PC-9 (cell line): ENCODE data around the gene PLEKHA6. TPM values are rescaled to one million over a fixed set of nuclear protein-coding genes. Genes with fewer than 3 reads are reported as not detected.

ENCODE experiments used
- BruUV-seq: library from RNA; stranded (reverse); fragments of 400-500 nt; replicated peaks from 2 replicates; lab custom pipeline; 2021; lab: Mats Ljungman, UMichigan
- CTCF ChIA-PET: fragments of 300-600 bp; sonication (Branson Sonifier 250); formaldehyde crosslinking; loops from one replicate; lab custom pipeline; 2022; ENCODE audit warnings: antibody characterized with exemption; lab: Charles Lee
- POLR2A ChIA-PET: fragments of 300-600 bp; sonication (Branson Sonifier 250); formaldehyde crosslinking; loops from one replicate; lab custom pipeline; 2022; ENCODE audit warnings: antibody characterized with exemption; ENCODE audit not compliant: unreplicated experiment; lab: Charles Lee
- DNase-seq, 2 experiments: peaks; one replicate each; pipeline versions ENCODE4 v3.0.0 to v3.0.0-alpha.2; 2015 to 2022; ENCODE audit warnings: mixed read lengths in 1 of 2
- H2AFZ ChIP-seq: fragments of 200-600 bp; sonication (generic); 2 replicates; pipeline ENCODE4 v1.8.1; 2017; ENCODE audit warnings: antibody characterized with exemption
- H3F3A ChIP-seq: fragments of 200-600 bp; sonication (generic); 2 replicates; pipeline ENCODE4 v1.8.1; 2017; ENCODE audit warnings: antibody characterized with exemption, mild to moderate bottlenecking, low read depth; ENCODE audit not compliant: insufficient read depth
- H3K27ac ChIP-seq: fragments of 200-600 bp; sonication (generic); 2 replicates; pipeline ENCODE4 v1.6.1; 2016; ENCODE audit warnings: mixed run types
- H3K27me3 ChIP-seq: fragments of 200-600 bp; sonication (generic); 2 replicates; pipeline ENCODE4 v1.6.1; 2016; ENCODE audit warnings: low read depth, mixed run types; ENCODE audit not compliant: insufficient read depth
- H3K36me3 ChIP-seq: fragments of 200-600 bp; sonication (generic); 2 replicates; pipeline ENCODE4 v1.6.1; 2016; ENCODE audit warnings: low read depth, mixed run types
- H3K4me1 ChIP-seq: fragments of 200-600 bp; sonication (generic); replicated peaks from 2 replicates; pipeline ENCODE4 v1.6.1; 2016; ENCODE audit warnings: mixed run types; ENCODE audit not compliant: insufficient read depth
- H3K4me2 ChIP-seq: fragments of 200-600 bp; sonication (generic); 2 replicates; pipeline ENCODE4 v1.6.1; 2017; ENCODE audit warnings: mixed run types
- H3K4me3 ChIP-seq: fragments of 200-600 bp; sonication (generic); 2 replicates; pipeline ENCODE4 v1.6.1; 2016; ENCODE audit warnings: mixed run types
- H3K79me2 ChIP-seq: fragments of 200-600 bp; sonication (generic); 2 replicates; pipeline ENCODE4 v1.6.1; 2017; ENCODE audit warnings: low read depth, mixed run types
- H3K9me2 ChIP-seq: fragments of 200-600 bp; sonication (generic); 2 replicates; pipeline ENCODE4 v1.8.1; 2017; ENCODE audit warnings: mild to moderate bottlenecking; ENCODE audit not compliant: insufficient read depth
- H3K9me3 ChIP-seq: fragments of 200-600 bp; sonication (generic); 2 replicates; pipeline ENCODE4 v1.8.1; 2016; ENCODE audit warnings: low read depth; ENCODE audit not compliant: insufficient read depth
- H4K20me1 ChIP-seq: fragments of 200-600 bp; sonication (generic); 2 replicates; pipeline ENCODE4 v1.8.1; 2017; ENCODE audit not compliant: insufficient read depth
- CTCF ChIP-seq: fragments of 200-600 bp; sonication (generic); conservative IDR thresholded peaks from 2 replicates; pipeline ENCODE4 v1.6.1; 2017; ENCODE audit warnings: mixed run types, antibody characterized with exemption, mild to moderate bottlenecking, moderate library complexity
- EZH2 ChIP-seq: fragments of 200-600 bp; sonication (generic); IDR thresholded peaks from 2 replicates; pipeline ENCODE4 v1.8.0; 2017; ENCODE audit warnings: antibody characterized with exemption, low read depth
- intact Hi-C: fragments of 100-400 bp; cut with micrococcal nuclease; formaldehyde crosslinking; loops from one replicate; pipeline ENCODE4 v1.10.0; 2022; ENCODE audit not compliant: unreplicated experiment
- total RNA-seq: library from RNA; stranded (reverse); gene quantifications from 2 replicates; pipeline ENCODE4 v1.2.3, GENCODE V29; 2021

PLEKHA6 gene
- total RNA-seq, 1 experiment from 2014 or later, result 52.0 TPM

- peaks cover 86% of the 10 kb centered on the region for H3K79me2 ChIP-seq
- intact Hi-C loops, result loop anchor here (10.0 kb wide), 1 partner anchor 397 kb away; no protein-coding TSS in a partner anchor
- peak overlapping the region; percentile 61; the same call in 1 of the 2 replicates for H3K27ac ChIP-seq
- H3K4me2 ChIP-seq, result peak overlapping the region; percentile 94
- BruUV-seq, result no TSS peak
- H4K20me1 ChIP-seq, result peaks cover 74% of the 10 kb centered on the region
- no peak for TF ChIP-seq EZH2
- no peak for TF ChIP-seq CTCF
- H3K9me2 ChIP-seq, result no peaks in the 10 kb centered on the region
- H3K4me3 ChIP-seq, result peak overlapping the region; percentile 94
- H3F3A ChIP-seq, result peaks cover 49% of the 10 kb centered on the region; the same call in 1 of the 2 replicates
- H3K9me3 ChIP-seq, result no peaks in the 10 kb centered on the region
- POLR2A ChIA-PET, result interaction anchor here (0.5 to 1.0 kb wide), 4 partner anchors 10 to 88 kb away, joined by 3 to 5 read pairs (median 4); no protein-coding TSS in a partner anchor
- peaks cover 67% of the 10 kb centered on the region for H3K36me3 ChIP-seq
- CTCF ChIA-PET, result interaction anchor here (1.5 kb wide), 2 partner anchors 10 to 43 kb away, joined by 4 to 6 read pairs; no protein-coding TSS in a partner anchor
- H2AFZ ChIP-seq, result no peak overlapping the region
- no peaks in the 10 kb centered on the region for H3K27me3 ChIP-seq
- peak in 1 of 2 experiments; percentile 29 for DNase-seq
- H3K4me1 ChIP-seq, result peaks cover 27% of the 10 kb centered on the region
Observed at GRCh38 chr1:204408074-204408507, 48.4 kb upstream of the PLEKHA6 start.

GRCh38 chr1:204407295-204407971 is 47.7 kb upstream of the PLEKHA6 start:
- POLR2A ChIA-PET, result interaction anchor here (0.5 to 1.0 kb wide), 4 partner anchors 9 to 87 kb away, joined by 3 to 5 read pairs (median 4); no protein-coding TSS in a partner anchor
- peaks cover 74% of the 10 kb centered on the region for H4K20me1 ChIP-seq

More at GRCh38 chr1:204407295-204407971, 47.7 kb upstream of the PLEKHA6 start:
- Histone ChIP-seq H2AFZ (no peak overlapping the region), H3K27ac (peak overlapping the region; percentile 61), H3F3A (peaks cover 49% of the 10 kb centered on the region; the same call in 1 of the 2 replicates), H3K27me3 (no peaks in the 10 kb centered on the region), H3K4me1 (peaks cover 21% of the 10 kb centered on the region), H3K4me3 (peak overlapping the region; percentile 94), H3K9me3 (no peaks in the 10 kb centered on the region), H3K79me2 (peaks cover 92% of the 10 kb centered on the region), H3K4me2 (peak overlapping the region; percentile 94), H3K36me3 (peaks cover 69% of the 10 kb centered on the region), H3K9me2 (no peaks in the 10 kb centered on the region)
- TF ChIP-seq EZH2 (no peak), CTCF (no peak)
- CTCF ChIA-PET, result interaction anchor here (1.5 kb wide), 2 partner anchors 9 to 44 kb away, joined by 4 to 6 read pairs; no protein-coding TSS in a partner anchor
- intact Hi-C loops, result loop anchor here (10.0 kb wide), 1 partner anchor 397 kb away; no protein-coding TSS in a partner anchor
- no TSS peak for BruUV-seq
- DNase-seq, result peak in 1 of 2 experiments; percentile 39
